Peyer's patch (tissue), 4 donors: ENCODE results near the gene CRADD.

ENCODE experiments used
- CTCF ChIP-seq, 6 experiments: fragments of 450-650 bp in 4 of 6; fragments of 200-600 bp in 2 of 6; sonication (generic) in 1 of 6; IDR thresholded peaks; one replicate each; pipeline ENCODE4 v1.5.1; 2017 to 2019; ENCODE audit warnings: antibody characterized with exemption in 6 of 6, mild to moderate bottlenecking in 3 of 6, moderate library complexity in 1 of 6
- POLR2A ChIP-seq, 2 donors: fragments of 450-650 bp; IDR thresholded peaks; one replicate each; pipeline ENCODE4 v1.5.1; 2017; ENCODE audit warnings: antibody characterized with exemption in 2 of 2, mild to moderate bottlenecking in 2 of 2, moderate library complexity in 2 of 2

DNA sequence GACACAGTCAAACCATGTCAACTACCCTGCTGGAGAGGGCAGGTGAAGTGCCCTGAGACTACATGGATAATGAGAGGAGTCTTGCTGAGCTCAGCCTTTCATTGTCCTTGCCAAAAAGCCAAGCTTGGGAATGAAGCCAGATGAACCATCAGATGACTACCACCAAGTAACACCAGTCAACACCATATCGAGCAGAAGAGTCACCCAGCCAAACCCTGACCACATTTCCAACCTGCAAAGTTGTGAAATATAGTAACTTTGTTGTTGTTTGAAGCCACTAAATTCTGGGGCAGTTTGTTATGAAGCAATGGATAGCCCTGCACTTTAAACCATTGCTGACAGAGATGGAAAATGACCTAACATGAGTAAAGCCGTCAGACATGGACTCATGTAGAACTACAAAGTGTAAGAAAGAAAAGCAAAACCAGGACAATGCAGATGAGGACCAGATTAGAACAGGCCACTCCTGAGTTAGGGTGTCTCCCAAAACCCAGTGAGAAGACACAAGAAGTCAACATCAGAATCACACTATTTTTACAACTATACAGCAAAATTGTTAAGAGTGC is 12.5 kb upstream of the CRADD start:
- TF ChIP-seq CTCF (IDR thresholded peaks at IDR 0.05) (no peak), POLR2A (IDR thresholded peaks at IDR 0.05) (no peak)
